Measurements from ENCODE around the gene PTPRN2.

DNA sequence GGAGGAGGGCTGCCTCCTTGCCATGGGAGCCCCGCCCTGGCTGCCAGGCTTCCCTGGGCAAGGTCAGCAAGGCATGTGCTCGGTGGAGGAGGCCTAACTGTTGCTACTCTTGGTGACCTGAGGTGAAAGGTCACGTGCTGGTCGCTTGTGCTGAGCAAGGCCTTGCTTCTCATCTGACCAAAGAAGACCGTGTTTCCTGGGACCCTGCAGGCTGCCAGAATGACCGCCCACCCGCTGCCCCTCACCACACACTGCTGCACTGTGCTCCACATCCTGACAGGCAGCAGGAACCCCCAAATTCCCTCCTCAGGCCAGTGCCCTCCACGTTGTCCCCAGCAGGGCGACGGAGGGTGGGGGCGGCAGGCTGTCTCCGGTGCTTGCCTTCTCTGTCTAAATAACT, 808.4 kb downstream of the PTPRN2 start:
- TF ChIP-seq CTCF (conservative IDR thresholded peaks at IDR 0.05 in 1 of 2, IDR thresholded peaks at IDR 0.05 in 1 of 2; ENCODE audit: low read depth in 1 of 2, low read length in 2 of 2) (no peak), EZH2 (IDR thresholded peaks at IDR 0.05; ENCODE audit: low read length, missing control alignments) (no peak)

All from fibroblast of lung (primary cell).